GM19023 (cell line): ENCODE measurements around the gene MOB3B.

Experiments
- ATAC-seq: cut with Tn5 transposase; IDR thresholded peaks from one replicate; pipeline ENCODE4 v1.9.1; 2021; ENCODE audit warnings: mild to moderate bottlenecking, moderate library complexity; ENCODE audit not compliant: unreplicated experiment

The MOB3B gene

GRCh38 chr9:27542508-27542907 is 12.9 kb upstream of the MOB3B start:
- no peak for ATAC-seq

- no peak for ATAC-seq
Measured at GRCh38 chr9:27541740-27542139, 12.1 kb upstream of the MOB3B start.

GRCh38 chr9:27540502-27540901 is 10.9 kb upstream of the MOB3B start:
- ATAC-seq, result no peak

GRCh38 chr9:27539479-27540441 is 10.1 kb upstream of the MOB3B start:
- peak; percentile 52 for ATAC-seq

GRCh38 chr9:27538647-27539046 is 9.0 kb upstream of the MOB3B start:
- ATAC-seq, result peak; percentile 47

- no peak for ATAC-seq
Measured at GRCh38 chr9:27537756-27538155, 8.1 kb upstream of the MOB3B start.

GRCh38 chr9:27537027-27537435 is 7.4 kb upstream of the MOB3B start:
- no peak for ATAC-seq

GRCh38 chr9:27536168-27536567 is 6.6 kb upstream of the MOB3B start:
- ATAC-seq, result no peak

- ATAC-seq, result no peak
Measured at GRCh38 chr9:27535701-27536118, 6.1 kb upstream of the MOB3B start.

GRCh38 chr9:27534658-27535209 is 5.1 kb upstream of the MOB3B start:
- ATAC-seq, result no peak

- no peak for ATAC-seq
Measured at GRCh38 chr9:27534131-27534530, 4.5 kb upstream of the MOB3B start.

- no peak for ATAC-seq
Measured at GRCh38 chr9:27533311-27533710, 3.7 kb upstream of the MOB3B start.

GRCh38 chr9:27532046-27532445 is 2.4 kb upstream of the MOB3B start:
- ATAC-seq, result no peak

GRCh38 chr9:27530915-27531755 is 1.5 kb upstream of the MOB3B start:
- ATAC-seq, result no peak

- peak; percentile 46 for ATAC-seq
Measured at GRCh38 chr9:27528886-27529315, 713 bp downstream of the MOB3B start.

- peak; percentile 50 for ATAC-seq
Measured at GRCh38 chr9:27528076-27528885, 1.3 kb downstream of the MOB3B start.

- no peak for ATAC-seq
Measured at GRCh38 chr9:27527702-27528075, 1.9 kb downstream of the MOB3B start.

- ATAC-seq, result no peak
Measured at GRCh38 chr9:27524236-27524635, 5.4 kb downstream of the MOB3B start, which contains the start of gene IFNK. Gene IFNK (plus strand): TSS chr9:27524290. CDS start chr9:27524337, 47 bp downstream.

GRCh38 chr9:27523141-27523540 is 6.5 kb downstream of the MOB3B start:
- no peak for ATAC-seq

- no peak for ATAC-seq
Measured at GRCh38 chr9:27520986-27521385, 8.6 kb downstream of the MOB3B start.
